Astrocyte (in vitro differentiated cells and primary cell): ENCODE data around the gene ATF6B. TPM values are rescaled to one million over a fixed set of nuclear protein-coding genes. Genes with fewer than 3 reads are reported as not detected.

Experiments
- DNase-seq: peaks from one replicate; pipeline ENCODE4 v3.0.0-alpha.2; 2010; ENCODE audit warnings: low read depth
- FAIRE-seq: peaks from 2 replicates; lab custom pipeline; 2011; peaks lifted over from hg19 to GRCh38; lab: Jason Lieb, UNC
- H2AFZ ChIP-seq: 2 replicates; pipeline ENCODE4 v1.6.0; 2012; ENCODE audit warnings: low read depth, low read length, inconsistent platforms
- H3K27ac ChIP-seq: 2 replicates; pipeline ENCODE4 v1.5.1; 2011; ENCODE audit warnings: low read depth, low read length, inconsistent platforms
- H3K27me3 ChIP-seq: 2 replicates; pipeline ENCODE4 v1.6.0; 2011; ENCODE audit warnings: low read length, inconsistent platforms; ENCODE audit not compliant: insufficient read depth
- H3K36me3 ChIP-seq: 2 replicates; pipeline ENCODE4 v1.5.1; 2011; ENCODE audit warnings: low read length, inconsistent platforms; ENCODE audit not compliant: insufficient read depth
- H3K4me1 ChIP-seq: 2 replicates; pipeline ENCODE4 v1.5.1; 2011; ENCODE audit warnings: low read length, inconsistent platforms; ENCODE audit not compliant: insufficient read depth
- H3K4me2 ChIP-seq: 2 replicates; pipeline ENCODE4 v1.6.0; 2012; ENCODE audit warnings: low read length, inconsistent platforms
- H3K4me3 ChIP-seq: 2 replicates; pipeline ENCODE4 v1.5.1; 2011; ENCODE audit warnings: low read depth, mild to moderate bottlenecking, low read length, inconsistent platforms; ENCODE audit not compliant: insufficient read depth
- H3K79me2 ChIP-seq: 2 replicates; pipeline ENCODE4 v1.6.0; 2012; ENCODE audit warnings: mild to moderate bottlenecking, low read length, inconsistent platforms; ENCODE audit not compliant: insufficient read depth
- H3K9ac ChIP-seq: 2 replicates; pipeline ENCODE4 v1.6.0; 2012; ENCODE audit warnings: mild to moderate bottlenecking, low read length, inconsistent platforms
- H3K9me3 ChIP-seq: 2 replicates; pipeline ENCODE4 v1.5.1; 2012; ENCODE audit warnings: low read depth, mild to moderate bottlenecking, low read length, inconsistent platforms; ENCODE audit not compliant: insufficient read depth
- H4K20me1 ChIP-seq: 2 replicates; pipeline ENCODE4 v1.6.0; 2012; ENCODE audit warnings: low read length, inconsistent platforms; ENCODE audit not compliant: insufficient read depth
- H3K27ac Mint-ChIP-seq: one replicate; pipeline ENCODE4 v1.8.0; 2021; ENCODE audit warnings: mild to moderate bottlenecking, mixed read lengths; ENCODE audit not compliant: unreplicated experiment
- H3K27me3 Mint-ChIP-seq: one replicate; pipeline ENCODE4 v1.8.0; 2021; ENCODE audit warnings: low read depth, mixed read lengths; ENCODE audit not compliant: unreplicated experiment
- H3K36me3 Mint-ChIP-seq: one replicate; pipeline ENCODE4 v1.8.0; 2021; ENCODE audit warnings: low read depth, mixed read lengths; ENCODE audit not compliant: unreplicated experiment
- H3K4me1 Mint-ChIP-seq: one replicate; pipeline ENCODE4 v1.8.0; 2021; ENCODE audit warnings: low read depth, mixed read lengths; ENCODE audit not compliant: unreplicated experiment
- H3K4me3 Mint-ChIP-seq: one replicate; pipeline ENCODE4 v1.8.0; 2021; ENCODE audit warnings: mild to moderate bottlenecking, moderate library complexity, mixed read lengths; ENCODE audit not compliant: unreplicated experiment
- H3K9me3 Mint-ChIP-seq: one replicate; pipeline ENCODE4 v1.8.0; 2021; ENCODE audit warnings: mild to moderate bottlenecking, mixed read lengths; ENCODE audit not compliant: unreplicated experiment
- EZH2 ChIP-seq: IDR thresholded peaks from 2 replicates; pipeline ENCODE4 v1.6.1; 2012; ENCODE audit warnings: mild to moderate bottlenecking, low read length, inconsistent platforms; ENCODE audit not compliant: insufficient read depth
- total RNA-seq: library from RNA; stranded (reverse); gene quantifications from 2 replicates; pipeline ENCODE4 v1.2.1, GENCODE V29; 2021
- TF ChIP-seq, protein P1 (sequence below): IDR thresholded peaks from 2 replicates; pipeline ENCODE4 v1.5.1; 2011; ENCODE audit warnings: low read depth, mild to moderate bottlenecking, inconsistent platforms, low read length, moderate library complexity; ENCODE audit not compliant: insufficient read depth

Gene ATF6B
- total RNA-seq, 1 donor from 2014 or later, result 68.7 TPM

DNA sequence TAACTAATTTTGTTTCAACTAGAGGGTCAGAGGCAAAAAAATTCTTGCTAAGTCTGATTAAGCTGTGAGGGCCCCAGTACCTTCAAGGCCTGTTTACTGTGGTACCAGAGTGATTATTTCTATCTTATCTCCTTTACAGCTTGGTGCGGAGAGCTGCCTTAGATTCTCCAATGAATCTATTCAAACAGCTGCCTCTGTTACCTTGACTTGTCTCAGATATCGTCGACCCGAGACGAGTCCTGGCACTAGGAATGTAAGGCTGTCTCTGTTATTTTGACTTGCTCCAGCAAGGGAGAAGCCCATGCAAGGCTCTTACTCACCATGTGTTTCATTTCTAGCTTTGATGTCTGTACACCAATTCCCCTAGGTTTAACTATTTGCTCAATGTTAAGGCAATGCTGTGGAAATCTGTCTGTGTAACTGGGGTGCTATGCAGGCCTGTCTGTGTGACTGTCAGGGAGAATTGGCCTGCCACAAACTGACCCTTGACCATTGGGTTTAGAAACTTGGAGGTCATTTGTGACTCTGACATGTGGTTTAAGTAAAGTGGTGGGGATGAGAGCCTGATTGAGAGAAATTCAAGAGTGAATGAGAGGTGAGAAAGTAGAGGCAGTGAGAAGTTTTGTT is 12.5 kb upstream of the ATF6B start:
- Mint-ChIP-seq H3K27ac (peak overlapping the region; percentile 10), H3K9me3 (no peaks in the 10 kb centered on the region)
- FAIRE-seq, result no peak

DNA sequence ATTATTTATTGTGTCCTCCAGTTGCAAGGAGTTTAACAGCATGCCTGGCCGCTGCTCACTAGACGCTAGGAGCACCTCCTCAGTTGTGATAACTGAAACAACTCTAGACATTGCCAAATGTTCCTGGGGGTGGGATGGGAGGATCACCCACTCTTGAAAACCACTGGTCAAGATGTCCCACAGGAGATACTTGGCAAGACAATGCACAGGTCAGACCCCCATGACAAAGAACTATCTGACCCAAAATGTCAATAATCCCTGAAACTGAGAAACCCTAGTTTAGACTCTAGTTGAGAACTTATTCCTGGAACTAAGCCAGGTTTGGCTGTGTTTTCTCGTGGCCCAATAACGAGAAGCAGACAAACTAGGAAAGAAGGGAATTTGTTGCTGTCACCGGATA is 11.5 kb upstream of the ATF6B start:
- H3K79me2 ChIP-seq, result no peaks in the 10 kb centered on the region
- no peaks in the 10 kb centered on the region for H3K4me1 ChIP-seq
- DNase-seq, result no peak
- H3K27me3 Mint-ChIP-seq, result peaks cover 3% of the 10 kb centered on the region
- no peaks in the 10 kb centered on the region for H3K9me3 Mint-ChIP-seq
- peaks cover 16% of the 10 kb centered on the region for H3K4me1 Mint-ChIP-seq
- no peaks in the 10 kb centered on the region for H3K36me3 ChIP-seq
- TF ChIP-seq EZH2, result no peak
- TF ChIP-seq, protein P1, sequence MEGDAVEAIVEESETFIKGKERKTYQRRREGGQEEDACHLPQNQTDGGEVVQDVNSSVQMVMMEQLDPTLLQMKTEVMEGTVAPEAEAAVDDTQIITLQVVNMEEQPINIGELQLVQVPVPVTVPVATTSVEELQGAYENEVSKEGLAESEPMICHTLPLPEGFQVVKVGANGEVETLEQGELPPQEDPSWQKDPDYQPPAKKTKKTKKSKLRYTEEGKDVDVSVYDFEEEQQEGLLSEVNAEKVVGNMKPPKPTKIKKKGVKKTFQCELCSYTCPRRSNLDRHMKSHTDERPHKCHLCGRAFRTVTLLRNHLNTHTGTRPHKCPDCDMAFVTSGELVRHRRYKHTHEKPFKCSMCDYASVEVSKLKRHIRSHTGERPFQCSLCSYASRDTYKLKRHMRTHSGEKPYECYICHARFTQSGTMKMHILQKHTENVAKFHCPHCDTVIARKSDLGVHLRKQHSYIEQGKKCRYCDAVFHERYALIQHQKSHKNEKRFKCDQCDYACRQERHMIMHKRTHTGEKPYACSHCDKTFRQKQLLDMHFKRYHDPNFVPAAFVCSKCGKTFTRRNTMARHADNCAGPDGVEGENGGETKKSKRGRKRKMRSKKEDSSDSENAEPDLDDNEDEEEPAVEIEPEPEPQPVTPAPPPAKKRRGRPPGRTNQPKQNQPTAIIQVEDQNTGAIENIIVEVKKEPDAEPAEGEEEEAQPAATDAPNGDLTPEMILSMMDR, result no peak
- no peaks in the 10 kb centered on the region for H3K9me3 ChIP-seq
- H4K20me1 ChIP-seq, result no peaks in the 10 kb centered on the region
- H3K27ac Mint-ChIP-seq, result peak overlapping the region; percentile 31
- H3K4me2 ChIP-seq, result no peak overlapping the region
- FAIRE-seq, result no peak
- H3K9ac ChIP-seq, result no peak overlapping the region
- no peak overlapping the region for H3K4me3 Mint-ChIP-seq
- H2AFZ ChIP-seq, result no peak overlapping the region
- H3K4me3 ChIP-seq, result no peak overlapping the region
- peaks cover 2% of the 10 kb centered on the region for H3K36me3 Mint-ChIP-seq
- no peaks in the 10 kb centered on the region for H3K27me3 ChIP-seq
- H3K27ac ChIP-seq, result no peak overlapping the region

More for the DNA sequence above, 12.5 kb upstream of the ATF6B start:
- Mint-ChIP-seq H3K4me3 (no peak overlapping the region), H3K27me3 (peaks cover 3% of the 10 kb centered on the region), H3K36me3 (peaks cover 2% of the 10 kb centered on the region), H3K4me1 (peaks cover 16% of the 10 kb centered on the region)
- no peak for DNase-seq
- TF ChIP-seq, protein P1, result no peak
- no peak for TF ChIP-seq EZH2
- Histone ChIP-seq H3K4me2 (no peak overlapping the region), H3K79me2 (no peaks in the 10 kb centered on the region), H3K4me1 (no peaks in the 10 kb centered on the region), H3K9me3 (no peaks in the 10 kb centered on the region), H3K27me3 (no peaks in the 10 kb centered on the region), H3K9ac (no peak overlapping the region), H2AFZ (no peak overlapping the region), H3K36me3 (no peaks in the 10 kb centered on the region), H3K27ac (no peak overlapping the region), H4K20me1 (no peaks in the 10 kb centered on the region), H3K4me3 (no peak overlapping the region)

DNA sequence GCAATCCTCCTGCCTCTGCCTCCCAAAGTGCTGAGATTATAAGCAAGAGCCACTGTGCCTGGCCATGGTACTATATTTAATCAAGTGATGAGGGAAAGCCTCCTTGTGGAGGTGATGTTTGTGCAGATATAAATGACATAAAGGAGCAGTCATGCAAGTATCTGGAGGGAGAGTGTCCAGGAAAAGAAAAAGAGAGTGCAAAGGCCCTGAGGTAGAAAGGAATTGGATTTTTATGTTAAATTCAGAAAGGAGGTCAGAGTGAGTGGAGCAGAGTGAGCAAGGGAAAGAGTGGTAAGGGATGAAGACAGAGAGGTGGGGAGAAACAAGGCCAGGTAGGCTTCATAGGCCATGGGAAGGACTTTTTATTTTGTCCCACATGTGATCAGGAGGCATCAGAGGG is 9.4 kb upstream of the ATF6B start:
- no peak overlapping the region for H3K27ac ChIP-seq
- no peak for FAIRE-seq
- DNase-seq, result no peak
- no peak overlapping the region for H3K4me2 ChIP-seq
- Mint-ChIP-seq H3K4me3 (no peak overlapping the region), H3K9me3 (no peaks in the 10 kb centered on the region), H3K27ac (no peak overlapping the region), H3K27me3 (peaks cover 3% of the 10 kb centered on the region), H3K36me3 (peaks cover 2% of the 10 kb centered on the region), H3K4me1 (peaks cover 19% of the 10 kb centered on the region)
- no peak overlapping the region for H2AFZ ChIP-seq
- no peak overlapping the region for H3K9ac ChIP-seq
- H3K4me1 ChIP-seq, result no peaks in the 10 kb centered on the region
- no peaks in the 10 kb centered on the region for H3K9me3 ChIP-seq
- H3K4me3 ChIP-seq, result no peak overlapping the region
- H3K36me3 ChIP-seq, result no peaks in the 10 kb centered on the region
- TF ChIP-seq EZH2, result no peak
- TF ChIP-seq, protein P1, result no peak
- no peaks in the 10 kb centered on the region for H3K27me3 ChIP-seq
- H3K79me2 ChIP-seq, result no peaks in the 10 kb centered on the region
- H4K20me1 ChIP-seq, result no peaks in the 10 kb centered on the region
